HepG2 (cell line): Measurements from ENCODE around the gene TRRAP. TPM values are rescaled to one million over a fixed set of nuclear protein-coding genes. Genes with fewer than 3 reads are reported as not detected.

Experiments
- ATAC-seq: fragments of 200-7000 bp; cut with Tn5 transposase; 3 replicates; pipeline ENCODE4 v1.9.1; 2020; ENCODE audit warnings: mild to moderate bottlenecking, moderate library complexity
- BruUV-seq: library from RNA; stranded (reverse); fragments of 400-500 nt; replicated peaks from 2 replicates; lab custom pipeline; 2021; lab: Mats Ljungman, UMichigan
- CTCF ChIA-PET: fragments of 300-600 bp; formaldehyde crosslinking; extraction: SDS; loops from one replicate; lab custom pipeline; 2021; ENCODE audit warnings: low total read pairs, inconsistent platforms, low intra/inter-chr PET ratio; lab: Yijun Ruan, JAX
- POLR2A ChIA-PET: fragments of 350-600 bp; sonication (Branson Sonifier 250); formaldehyde crosslinking; loops from one replicate; lab custom pipeline; 2020; ENCODE audit warnings: antibody characterized with exemption, inconsistent platforms; lab: Yijun Ruan, JAX
- DNase-seq: peaks from one replicate; pipeline ENCODE4 v3.0.0-alpha.2; 2015; ENCODE audit warnings: low spot score
- FAIRE-seq: peaks from 3 replicates; lab custom pipeline; 2011; peaks lifted over from hg19 to GRCh38; lab: Jason Lieb, UNC
- H2AFZ ChIP-seq: one replicate; pipeline ENCODE4 v1.6.1; 2011; ENCODE audit warnings: low read length, inconsistent platforms
- H3K27ac ChIP-seq: fragments of 300-600 bp; 3 replicates; pipeline ENCODE4 v1.8.0; 2011; ENCODE audit warnings: mixed run types, mild to moderate bottlenecking, mixed read lengths, low read length, inconsistent platforms; ENCODE audit not compliant: insufficient read depth; ENCODE audit errors: extremely low read length
- H3K27me3 ChIP-seq, 2 experiments: fragments of 200-600 bp in 1 of 2; 2 replicates in 1 of 2; 3 replicates in 1 of 2; pipeline versions ENCODE4 v1.6.0 to v1.8.0; 2011; ENCODE audit warnings: low read length in 2 of 2, mild to moderate bottlenecking in 2 of 2, moderate library complexity in 2 of 2, inconsistent platforms in 1 of 2; ENCODE audit not compliant: insufficient read depth in 2 of 2, control insufficient read depth in 1 of 2
- H3K36me3 ChIP-seq, 2 experiments: fragments of 200-600 bp in 1 of 2; replicated peaks in 1 of 2; 2 replicates in 1 of 2; 3 replicates in 1 of 2; pipeline versions ENCODE4 v1.5.1 to v1.8.0; 2011; ENCODE audit warnings: low read length in 2 of 2, inconsistent platforms in 1 of 2; ENCODE audit not compliant: insufficient read depth in 2 of 2, control insufficient read depth in 1 of 2
- H3K4me1 ChIP-seq: 2 replicates; pipeline ENCODE4 v1.5.1; 2012; ENCODE audit warnings: low read length, inconsistent platforms; ENCODE audit not compliant: insufficient read depth
- H3K4me2 ChIP-seq: 2 replicates; pipeline ENCODE4 v1.6.0; 2011; ENCODE audit warnings: low read depth, low read length, inconsistent platforms
- H3K4me3 ChIP-seq, 3 experiments: fragments of 200-600 bp in 1 of 3; sonication (generic), shearing (Covaris generic) in 1 of 3; replicated peaks in 1 of 3; 2 replicates each; pipeline ENCODE4 v1.5.1; 2011 to 2016; ENCODE audit warnings: low read length in 3 of 3, inconsistent platforms in 2 of 3, low read depth in 2 of 3, mild to moderate bottlenecking in 2 of 3, control low read depth in 1 of 3, mixed read lengths in 1 of 3; ENCODE audit not compliant: insufficient read depth in 1 of 3
- H3K79me2 ChIP-seq: one replicate; pipeline ENCODE4 v1.6.1; 2011; ENCODE audit warnings: low read length, inconsistent platforms; ENCODE audit not compliant: insufficient read depth
- H3K9ac ChIP-seq: 2 replicates; pipeline ENCODE4 v1.6.0; 2011; ENCODE audit warnings: mild to moderate bottlenecking, low read depth, low read length, inconsistent platforms; ENCODE audit not compliant: insufficient read depth
- H3K9me3 ChIP-seq: 2 replicates; pipeline ENCODE4 v1.5.1; 2012; ENCODE audit warnings: mild to moderate bottlenecking, low read length
- H4K20me1 ChIP-seq: 2 replicates; pipeline ENCODE4 v1.6.0; 2011; ENCODE audit warnings: inconsistent platforms, mild to moderate bottlenecking, low read length, moderate library complexity; ENCODE audit not compliant: insufficient read depth
- REL ChIP-seq: sonication (generic); formaldehyde crosslinking; conservative IDR thresholded peaks from 2 replicates; pipeline ENCODE4 v1.8.0; 2022; ENCODE audit warnings: mild to moderate bottlenecking, missing genetic modification reagents, moderate library complexity
- RFX3 ChIP-seq: IDR thresholded peaks from 2 replicates; pipeline ENCODE4 v1.6.1; 2016; ENCODE audit warnings: missing biosample characterization, missing genetic modification reagents
- RFXAP ChIP-seq: sonication (generic); formaldehyde crosslinking; IDR thresholded peaks from 2 replicates; pipeline ENCODE4 v1.4.0; 2020; ENCODE audit warnings: missing genetic modification reagents, borderline replicate concordance
- RNF2 ChIP-seq: fragments of 450-650 bp; conservative IDR thresholded peaks from 2 replicates; pipeline ENCODE4 v1.6.1; 2016; ENCODE audit warnings: low read depth
- TMF1 ChIP-seq: sonication (generic); formaldehyde crosslinking; IDR thresholded peaks from 2 replicates; pipeline ENCODE4 v1.8.1; 2022; ENCODE audit warnings: low read depth, missing genetic modification reagents
- ZC3H4 ChIP-seq: sonication (generic); formaldehyde crosslinking; IDR thresholded peaks from 2 replicates; pipeline ENCODE4 v1.4.0; 2020; ENCODE audit warnings: missing genetic modification reagents, borderline replicate concordance
- ZMAT3 ChIP-seq: sonication (generic); formaldehyde crosslinking; conservative IDR thresholded peaks from 2 replicates; pipeline ENCODE4 v1.7.0; 2021; ENCODE audit warnings: missing genetic modification reagents
- WGBS: methylation state at CpG from one replicate; pipeline ENCODE4 v1.1.6; 2017; ENCODE audit warnings: low lambda C conversion rate; 5-methylcytosine and 5-hydroxymethylcytosine counted together
- in situ Hi-C: cut with HindIII; loops from 2 replicates; pipeline ENCODE4 v1.10.0; 2017; ENCODE audit warnings: low pct_unique_long_range_greater_than_20kb; ENCODE audit not compliant: extremely low pct_ligation_motif_present
- intact Hi-C: fragments of 100-400 bp; cut with micrococcal nuclease; formaldehyde crosslinking; loops from one replicate; pipeline ENCODE4 v1.10.0; 2022; ENCODE audit not compliant: unreplicated experiment
- polyA plus RNA-seq, 8 experiments: library from polyadenylated mRNA; depleted of rRNA in 3 of 8; stranded (reverse) in 7 of 8; unstranded in 1 of 8; fragments of >200 nt; fragmentation: Illumina TruSeq in 4 of 8; extraction: Trizol in 4 of 8; gene quantifications; 2 replicates each; pipeline versions ENCODE4 v1.2.1 to v1.2.3, GENCODE V29; 2011 to 2016; ENCODE audit warnings: low read depth in 4 of 8, missing spikeins in 1 of 8, mixed read lengths in 1 of 8; ENCODE audit not compliant: insufficient read depth in 1 of 8
- total RNA-seq, 5 experiments: library from RNA; depleted of rRNA; stranded (reverse); fragments of >200 nt; fragmentation: Illumina TruSeq; extraction: Trizol; gene quantifications; 2 replicates each; pipeline ENCODE4 v1.2.3, GENCODE V29; 2016; ENCODE audit warnings: low read depth in 1 of 5
- TF ChIP-seq, protein P1 (sequence below): sonication (generic); formaldehyde crosslinking; IDR thresholded peaks from 2 replicates; pipeline ENCODE4 v1.8.0; 2022; ENCODE audit warnings: missing genetic modification reagents, mild to moderate bottlenecking, moderate library complexity, borderline replicate concordance
- TF ChIP-seq, protein P2 (sequence below): sonication (generic); formaldehyde crosslinking; IDR thresholded peaks from 2 replicates; pipeline ENCODE4 v1.4.0; 2020; ENCODE audit warnings: missing genetic modification reagents, low read depth, mild to moderate bottlenecking, borderline replicate concordance
- TF ChIP-seq, protein P3 (sequence below): sonication (generic); formaldehyde crosslinking; IDR thresholded peaks from 2 replicates; pipeline ENCODE4 v1.4.0; 2020; ENCODE audit warnings: missing genetic modification reagents, mild to moderate bottlenecking, borderline replicate concordance
- TF ChIP-seq, protein P4 (sequence below): sonication (generic); formaldehyde crosslinking; IDR thresholded peaks from 2 replicates; pipeline ENCODE4 v1.4.0; 2020; ENCODE audit warnings: mild to moderate bottlenecking, missing genetic modification reagents

TRRAP gene
- total and polyA plus RNA-seq, 2 of the 13 experiments (the other 11 are each of a cell fraction or from before 2014, with no cell fraction given), result 8.6 to 10.5 TPM

DNA sequence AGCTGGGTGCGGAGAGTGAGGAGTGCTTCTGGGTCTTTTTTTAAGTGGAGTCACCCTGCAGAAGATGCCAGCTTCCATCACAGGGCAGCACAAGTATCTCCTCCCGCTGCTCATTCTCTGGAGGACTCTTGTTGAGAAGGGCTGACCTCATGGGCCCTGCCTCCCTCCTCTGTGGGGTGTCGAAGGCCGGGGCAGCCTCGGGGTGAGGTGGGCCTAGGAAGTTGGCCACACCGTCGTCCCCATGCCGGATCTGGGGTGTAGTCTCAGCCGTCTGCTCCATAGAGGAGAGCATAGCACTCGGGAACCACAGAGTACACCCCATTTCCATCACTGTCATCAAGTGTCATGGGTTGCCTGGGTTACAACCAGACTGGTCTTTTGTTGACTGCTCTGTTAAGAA, 85.0 kb downstream of the TRRAP start (continued):
- TF ChIP-seq, protein P1, sequence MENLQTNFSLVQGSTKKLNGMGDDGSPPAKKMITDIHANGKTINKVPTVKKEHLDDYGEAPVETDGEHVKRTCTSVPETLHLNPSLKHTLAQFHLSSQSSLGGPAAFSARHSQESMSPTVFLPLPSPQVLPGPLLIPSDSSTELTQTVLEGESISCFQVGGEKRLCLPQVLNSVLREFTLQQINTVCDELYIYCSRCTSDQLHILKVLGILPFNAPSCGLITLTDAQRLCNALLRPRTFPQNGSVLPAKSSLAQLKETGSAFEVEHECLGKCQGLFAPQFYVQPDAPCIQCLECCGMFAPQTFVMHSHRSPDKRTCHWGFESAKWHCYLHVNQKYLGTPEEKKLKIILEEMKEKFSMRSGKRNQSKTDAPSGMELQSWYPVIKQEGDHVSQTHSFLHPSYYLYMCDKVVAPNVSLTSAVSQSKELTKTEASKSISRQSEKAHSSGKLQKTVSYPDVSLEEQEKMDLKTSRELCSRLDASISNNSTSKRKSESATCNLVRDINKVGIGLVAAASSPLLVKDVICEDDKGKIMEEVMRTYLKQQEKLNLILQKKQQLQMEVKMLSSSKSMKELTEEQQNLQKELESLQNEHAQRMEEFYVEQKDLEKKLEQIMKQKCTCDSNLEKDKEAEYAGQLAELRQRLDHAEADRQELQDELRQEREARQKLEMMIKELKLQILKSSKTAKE (CRISPR knock-in tag), result no peak
- no peak for TF ChIP-seq ZMAT3

DNA sequence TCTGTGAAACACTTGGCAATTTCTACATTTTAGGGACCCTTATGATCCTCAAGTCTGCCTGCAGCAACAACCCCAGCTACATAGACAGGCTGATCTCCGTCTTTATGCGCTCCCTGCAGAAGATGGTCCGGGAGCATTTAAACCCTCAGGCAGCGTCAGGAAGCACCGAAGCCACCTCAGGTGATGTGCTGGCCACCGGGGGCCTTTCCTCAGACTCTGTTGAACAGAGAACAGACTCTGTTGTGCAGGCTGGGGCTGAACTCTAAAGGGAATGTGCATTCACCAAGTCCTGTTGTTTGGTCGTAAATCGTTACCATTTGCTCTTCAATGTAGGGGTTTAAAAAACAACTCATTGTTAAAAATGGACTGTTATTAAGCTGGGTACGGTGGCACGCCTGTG, 86.3 kb downstream of the TRRAP start:
- Histone ChIP-seq H3K9ac (no peak overlapping the region), H3K9me3 (no peaks in the 10 kb centered on the region), H2AFZ (no peak overlapping the region), H3K27me3 (no peaks in the 10 kb centered on the region), H3K79me2 (no peaks in the 10 kb centered on the region), H3K36me3 (peaks cover 38 to 84% of the 10 kb centered on the region in 2 experiments; a peak in 4 of 5 replicates), H3K4me2 (no peak overlapping the region), H4K20me1 (no peaks in the 10 kb centered on the region), H3K4me3 (no peak overlapping the region), H3K27ac (no peak overlapping the region), H3K4me1 (no peaks in the 10 kb centered on the region)
- ATAC-seq, result no peak
- intact Hi-C loops (no loop called here), in situ Hi-C loops (no loop called here)
- CTCF ChIA-PET, result no interaction called here
- DNase-seq, result no peak
- BruUV-seq, result no TSS peak
- WGBS, result 97% methylated on average over 10 of the region's 10 CpGs
- POLR2A ChIA-PET, result no interaction called here
- TF ChIP-seq ZC3H4 (CRISPR knock-in tag) (no peak), RFXAP (CRISPR knock-in tag) (no peak), RFX3 (CRISPR knock-in tag) (no peak), TMF1 (CRISPR knock-in tag) (no peak), RNF2 (no peak), REL (no peak)
- TF ChIP-seq, protein P2, sequence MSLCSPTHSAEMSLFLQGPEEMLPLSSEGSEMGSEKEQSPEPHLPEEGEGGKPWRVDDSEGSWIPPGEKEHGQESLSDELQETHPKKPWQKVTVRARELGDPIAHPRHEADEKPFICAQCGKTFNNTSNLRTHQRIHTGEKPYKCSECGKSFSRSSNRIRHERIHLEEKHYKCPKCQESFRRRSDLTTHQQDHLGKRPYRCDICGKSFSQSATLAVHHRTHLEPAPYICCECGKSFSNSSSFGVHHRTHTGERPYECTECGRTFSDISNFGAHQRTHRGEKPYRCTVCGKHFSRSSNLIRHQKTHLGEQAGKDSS, result no peak
- TF ChIP-seq, protein P3, sequence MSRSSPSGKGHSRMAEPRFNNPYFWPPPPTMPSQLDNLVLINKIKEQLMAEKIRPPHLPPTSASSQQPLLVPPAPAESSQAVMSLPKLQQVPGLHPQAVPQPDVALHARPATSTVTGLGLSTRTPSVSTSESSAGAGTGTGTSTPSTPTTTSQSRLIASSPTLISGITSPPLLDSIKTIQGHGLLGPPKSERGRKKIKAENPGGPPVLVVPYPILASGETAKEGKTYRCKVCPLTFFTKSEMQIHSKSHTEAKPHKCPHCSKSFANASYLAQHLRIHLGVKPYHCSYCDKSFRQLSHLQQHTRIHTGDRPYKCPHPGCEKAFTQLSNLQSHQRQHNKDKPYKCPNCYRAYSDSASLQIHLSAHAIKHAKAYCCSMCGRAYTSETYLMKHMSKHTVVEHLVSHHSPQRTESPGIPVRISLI (CRISPR knock-in tag), result no peak
- TF ChIP-seq, protein P4, sequence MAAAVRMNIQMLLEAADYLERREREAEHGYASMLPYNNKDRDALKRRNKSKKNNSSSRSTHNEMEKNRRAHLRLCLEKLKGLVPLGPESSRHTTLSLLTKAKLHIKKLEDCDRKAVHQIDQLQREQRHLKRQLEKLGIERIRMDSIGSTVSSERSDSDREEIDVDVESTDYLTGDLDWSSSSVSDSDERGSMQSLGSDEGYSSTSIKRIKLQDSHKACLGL, result no peak
- no peak for FAIRE-seq
